CD4-positive, alpha-beta T cell treated with Interleukin-1 beta for 1 hour (primary cell): Measurements from ENCODE around the gene PDZRN4.

Experiments used
- DNase-seq, 2 donors: peaks; one replicate each; pipeline ENCODE4 v3.0.0-alpha.2; 2020 to 2022

PDZRN4 gene

DNA sequence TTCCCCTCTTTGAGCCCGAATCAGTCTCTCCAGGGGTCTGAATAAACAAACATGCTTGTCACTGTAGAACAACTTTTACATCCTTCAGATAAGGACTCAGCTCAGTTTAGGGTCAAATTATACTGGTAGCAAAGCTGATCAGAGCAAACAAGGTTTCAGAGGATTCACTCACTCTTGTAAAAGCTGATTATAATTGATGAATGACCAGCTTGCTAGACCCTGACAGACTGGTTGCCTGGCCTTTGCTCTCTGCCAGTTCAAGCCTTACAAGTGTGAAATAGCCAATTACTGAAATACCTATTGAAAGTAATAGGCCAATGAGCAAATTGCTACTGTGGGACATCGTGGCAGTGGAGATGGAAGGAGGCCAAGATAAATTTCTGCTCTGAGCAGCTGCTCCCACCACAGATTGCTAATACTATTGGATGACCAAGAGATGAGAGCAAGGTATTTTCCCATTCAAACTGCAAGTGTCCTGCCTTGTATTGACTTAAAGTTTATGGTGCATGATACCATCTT is 177.6 kb downstream of the PDZRN4 start:
- DNase-seq: no peak

DNA sequence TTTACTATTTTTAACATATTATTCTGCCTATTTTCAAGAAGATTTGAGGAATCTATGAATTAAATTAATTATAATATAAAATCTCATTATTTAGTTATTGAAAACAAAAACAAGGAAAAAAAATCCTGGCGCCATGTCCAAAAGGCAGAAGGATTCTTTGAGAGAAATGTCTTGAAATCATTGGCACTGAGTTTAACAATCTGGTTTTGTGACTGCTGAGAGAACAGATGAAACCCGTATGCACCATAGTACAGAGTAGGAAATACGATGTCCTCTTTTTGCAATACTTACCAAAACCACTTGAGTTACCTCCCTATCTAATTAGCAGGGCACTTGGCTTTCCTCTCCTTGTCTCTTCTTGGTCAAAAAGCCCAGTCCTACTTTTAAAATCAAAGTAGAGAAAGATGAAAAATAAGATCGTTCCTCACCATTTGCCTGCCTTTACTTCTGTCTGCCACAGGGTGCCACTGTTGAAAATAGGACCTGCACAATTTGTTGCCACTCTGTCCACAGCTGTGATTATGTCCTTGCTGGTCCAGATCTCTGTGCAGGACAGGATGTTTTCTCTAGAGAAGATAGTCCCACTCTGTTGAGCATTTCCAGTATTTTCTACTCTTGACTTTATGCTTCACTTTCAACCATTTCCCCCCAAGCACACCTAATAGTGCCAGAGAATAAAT is 179.7 kb downstream of the PDZRN4 start:
- no peak for DNase-seq

DNA sequence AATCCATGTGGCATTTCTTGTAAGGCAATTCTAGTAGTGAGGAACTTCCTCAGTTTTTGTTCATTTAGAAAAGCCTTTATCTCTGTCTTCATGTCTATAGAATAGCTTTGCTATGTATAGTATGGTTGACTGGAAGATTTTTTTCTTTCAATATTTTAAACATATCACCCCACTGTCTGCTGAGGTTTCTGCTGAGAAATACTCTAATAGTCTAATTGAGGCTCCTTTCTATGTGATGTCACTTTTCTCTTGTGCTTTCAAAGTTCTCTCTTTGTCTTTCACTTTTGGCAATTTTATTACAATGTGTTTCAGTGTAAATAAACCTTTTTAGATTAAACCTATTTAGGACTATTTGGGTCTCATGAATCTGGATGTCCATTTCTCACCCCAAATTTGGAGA is 192.8 kb downstream of the PDZRN4 start:
- no peak for DNase-seq

DNA sequence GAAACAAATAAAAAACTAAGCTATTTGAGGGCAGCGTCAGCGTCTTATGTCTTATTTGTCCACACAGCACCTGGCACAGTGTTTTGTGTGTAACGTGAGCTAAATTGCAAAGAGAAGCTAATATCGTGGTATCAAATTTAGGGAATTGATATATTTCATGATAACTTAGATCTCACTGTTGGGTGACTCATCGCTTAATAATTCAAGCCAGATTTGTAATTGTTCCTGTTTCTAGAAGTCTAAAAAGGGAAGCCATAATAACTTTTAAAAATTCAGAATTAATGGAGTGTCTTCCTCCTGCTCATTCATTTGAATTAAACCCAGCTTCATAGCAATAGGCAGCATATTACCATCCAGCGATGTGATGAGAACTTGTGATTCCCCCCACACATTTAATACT is 214.7 kb downstream of the PDZRN4 start:
- DNase-seq: no peak

DNA sequence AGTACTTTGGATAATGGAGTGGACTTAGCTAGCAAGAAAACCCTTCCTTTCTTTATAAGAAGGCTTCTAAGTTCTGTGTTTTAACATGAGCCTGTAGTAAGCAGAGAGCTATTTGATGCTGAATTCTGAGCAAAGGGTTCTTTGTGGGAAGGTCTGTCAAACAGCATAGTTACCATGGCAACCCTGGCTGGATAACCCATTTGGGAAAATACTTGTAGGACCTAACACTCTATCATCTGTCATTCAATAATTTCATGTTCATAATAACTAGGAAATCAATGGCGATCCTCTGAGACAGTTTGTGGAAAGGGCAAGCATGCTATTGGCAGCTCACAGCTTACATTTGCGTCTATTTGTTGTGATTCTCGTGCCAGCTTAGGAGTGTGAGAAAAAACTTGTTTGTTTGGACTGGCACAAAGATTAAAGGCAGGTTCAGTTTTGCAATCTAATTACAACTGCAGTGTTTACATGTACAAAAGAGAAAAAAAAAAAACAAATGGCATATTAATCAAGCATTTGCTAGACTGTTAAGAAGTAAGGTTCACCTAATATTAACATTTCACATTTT is 219.2 kb downstream of the PDZRN4 start:
- no peak for DNase-seq

DNA sequence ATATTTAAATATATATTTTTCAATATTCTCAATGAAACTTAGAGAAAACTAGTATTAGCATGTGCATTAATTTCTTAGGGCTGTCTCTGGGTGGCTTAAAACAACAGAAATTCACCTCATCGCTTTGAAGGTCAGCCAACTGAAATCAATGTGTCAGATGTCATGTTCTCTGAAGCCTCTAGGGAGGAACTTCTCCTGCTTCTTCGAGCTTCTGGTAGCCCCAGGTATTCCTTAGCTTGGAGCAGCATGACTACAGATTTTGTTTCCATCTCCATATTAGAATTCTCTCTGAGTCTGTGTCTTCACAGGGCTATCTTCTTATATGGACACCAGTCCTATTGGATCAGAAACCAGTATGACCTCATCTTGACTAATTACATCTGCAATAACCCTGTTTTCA is 221.5 kb downstream of the PDZRN4 start:
- DNase-seq: no peak

DNA sequence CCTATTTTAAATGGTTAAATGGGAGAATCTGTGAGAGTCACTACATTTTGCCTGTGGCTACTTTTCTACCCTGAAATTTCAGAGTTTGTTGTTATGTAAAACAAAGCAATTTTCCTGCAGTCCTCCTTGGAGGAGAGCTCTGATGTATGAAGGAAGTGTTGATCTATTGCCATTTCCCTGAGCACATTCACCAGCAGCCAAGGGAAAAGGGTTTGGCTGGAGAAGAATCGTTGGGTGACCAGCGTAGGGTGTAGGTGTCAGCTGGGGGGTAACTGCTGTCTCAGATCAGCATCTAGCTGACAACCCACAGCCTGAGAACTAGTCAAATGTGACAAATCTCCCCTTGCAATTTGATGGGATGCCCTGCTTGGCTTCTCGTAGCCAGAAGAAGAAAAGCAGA is 230.5 kb downstream of the PDZRN4 start:
- no peak for DNase-seq

DNA sequence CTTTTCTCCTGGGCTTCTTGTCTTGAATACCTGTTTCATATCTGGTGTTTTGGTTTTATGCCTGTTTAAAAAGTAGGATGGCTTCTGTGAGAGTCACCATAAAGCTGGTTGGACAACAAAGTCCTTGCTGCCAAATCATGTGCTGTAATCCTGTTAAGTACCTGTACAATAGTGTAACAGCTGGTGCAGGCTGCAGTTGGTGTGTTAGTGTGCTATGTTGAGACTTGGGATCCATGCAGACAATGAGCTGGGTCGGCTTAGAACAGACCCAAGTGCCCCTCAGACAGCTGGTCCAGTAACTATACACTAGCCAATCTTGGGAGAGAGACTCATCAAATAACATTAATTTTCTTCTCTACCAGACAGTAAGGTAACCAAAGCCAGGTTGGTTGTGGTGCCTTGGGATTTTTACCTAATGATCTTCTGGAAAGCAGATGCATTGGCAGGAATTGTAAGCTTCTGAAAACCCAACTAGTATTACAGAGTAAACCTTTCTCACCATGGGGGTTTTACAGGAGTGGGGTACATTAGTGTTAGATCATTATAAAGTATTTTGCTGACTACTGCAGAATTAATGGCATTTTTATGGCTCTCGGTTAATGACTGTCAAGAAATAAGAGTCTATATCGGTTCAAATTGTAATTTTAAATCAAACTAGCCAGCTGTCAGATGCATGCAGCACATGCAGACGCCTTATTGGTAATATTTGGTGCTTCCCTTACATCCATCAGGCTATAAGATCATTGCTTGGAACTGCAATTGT is 231.2 kb downstream of the PDZRN4 start:
- DNase-seq: no peak

DNA sequence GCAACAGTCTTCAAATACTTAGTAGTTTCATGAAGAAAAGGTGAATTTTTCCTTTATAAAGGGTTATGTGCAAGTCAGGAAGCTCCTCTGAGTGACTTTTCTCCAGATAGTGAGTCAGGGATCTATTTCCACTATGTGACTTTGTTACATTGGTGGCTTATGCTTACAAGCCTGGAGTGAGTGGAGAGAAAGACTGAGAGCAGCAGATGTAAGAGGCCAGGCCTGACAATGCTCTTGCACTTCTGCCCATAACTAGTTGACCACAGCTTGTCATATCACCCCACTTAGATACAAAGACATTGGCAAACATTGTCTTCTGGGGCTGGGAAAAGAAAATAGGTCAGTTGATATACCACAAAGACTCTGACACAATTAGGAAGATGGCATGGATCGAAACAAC is 236.5 kb downstream of the PDZRN4 start:
- no peak for DNase-seq

DNA sequence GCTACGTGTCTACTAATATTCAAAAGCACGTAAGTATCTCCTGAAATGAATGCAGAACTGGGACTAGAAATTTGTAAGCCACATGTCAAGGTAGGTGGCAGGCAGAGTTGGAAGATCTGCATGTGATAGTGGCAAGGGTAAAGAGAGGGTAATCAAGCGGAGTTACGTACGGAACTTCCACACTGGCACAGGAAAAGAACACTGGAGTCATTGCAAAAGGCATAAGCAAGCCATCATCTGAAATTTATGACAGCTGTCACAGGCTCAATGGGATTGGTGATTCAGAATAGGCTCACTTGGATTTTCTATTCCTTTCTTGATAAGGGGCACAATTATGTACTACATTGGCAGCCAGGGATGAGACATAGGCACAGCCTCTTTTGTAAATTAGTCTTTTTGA is 245.3 kb downstream of the PDZRN4 start:
- DNase-seq: no peak

DNA sequence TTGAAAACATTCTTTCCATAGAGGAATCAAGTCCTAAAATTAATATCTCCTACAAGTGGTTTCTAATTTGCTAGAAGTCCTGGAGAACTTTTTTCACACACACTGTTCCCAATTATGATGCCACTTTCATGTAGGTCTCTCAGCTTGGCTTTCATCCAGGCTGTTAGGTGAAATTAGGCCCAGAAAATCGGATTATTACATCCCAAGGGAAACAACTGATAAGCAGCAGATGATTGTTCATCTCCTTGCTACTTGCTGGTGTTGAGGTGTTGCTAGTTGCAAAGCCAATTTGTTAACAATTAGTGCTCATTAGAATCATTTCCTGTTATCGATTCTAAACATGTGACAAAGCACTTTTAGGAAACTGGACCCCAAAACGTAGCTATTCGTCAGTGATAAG is 248.0 kb downstream of the PDZRN4 start:
- no peak for DNase-seq

DNA sequence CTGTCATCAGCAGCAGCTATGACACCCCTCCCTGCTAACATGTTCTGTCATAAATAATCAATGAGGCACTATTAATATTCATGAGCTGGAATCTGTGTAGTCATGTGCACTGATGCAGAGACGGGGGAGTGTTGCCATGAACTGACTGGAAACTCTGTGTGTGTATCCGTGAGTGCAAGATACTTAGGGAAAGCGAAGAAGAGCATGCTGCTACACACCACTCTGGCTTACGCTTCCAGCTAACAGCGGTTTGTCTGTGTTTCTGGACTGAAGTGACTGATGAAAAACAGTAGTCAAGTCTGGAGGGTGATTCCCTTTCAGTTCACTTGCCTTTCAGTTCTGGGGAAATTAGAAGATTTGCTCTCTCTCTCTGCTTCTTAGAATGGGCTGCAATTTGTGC is 249.4 kb downstream of the PDZRN4 start:
- DNase-seq: no peak

DNA sequence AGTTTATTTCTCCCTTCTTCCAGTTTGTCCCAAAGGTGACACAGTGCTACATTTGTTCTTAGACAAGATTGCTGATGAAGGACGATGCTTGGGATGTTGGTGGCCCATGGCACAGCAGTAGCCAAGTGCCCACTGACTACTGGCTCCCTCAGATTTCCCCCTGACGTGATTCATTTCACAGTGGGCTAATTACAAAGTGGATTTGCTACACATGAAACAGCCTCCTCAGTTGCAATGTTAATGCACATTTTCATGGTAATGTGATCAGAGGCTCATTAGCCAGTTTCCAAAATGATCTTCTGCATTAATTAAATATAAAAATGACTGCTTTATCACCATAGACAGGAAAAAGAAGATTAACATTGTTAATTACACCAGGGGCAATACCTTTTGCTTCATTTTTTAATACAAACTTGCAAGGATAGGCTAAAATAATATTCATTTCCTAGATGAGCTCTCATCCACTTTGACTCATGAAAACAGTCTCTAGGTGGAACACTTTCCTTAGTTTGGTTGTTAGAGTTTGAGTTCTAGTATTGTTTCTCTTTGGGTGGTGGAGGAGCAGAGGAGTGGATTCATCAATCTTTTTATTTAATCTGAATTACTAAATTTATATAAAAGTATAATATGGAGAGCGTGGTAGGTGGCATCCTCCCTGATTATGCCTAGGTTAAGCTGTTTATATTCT is 250.9 kb downstream of the PDZRN4 start:
- no peak for DNase-seq

DNA sequence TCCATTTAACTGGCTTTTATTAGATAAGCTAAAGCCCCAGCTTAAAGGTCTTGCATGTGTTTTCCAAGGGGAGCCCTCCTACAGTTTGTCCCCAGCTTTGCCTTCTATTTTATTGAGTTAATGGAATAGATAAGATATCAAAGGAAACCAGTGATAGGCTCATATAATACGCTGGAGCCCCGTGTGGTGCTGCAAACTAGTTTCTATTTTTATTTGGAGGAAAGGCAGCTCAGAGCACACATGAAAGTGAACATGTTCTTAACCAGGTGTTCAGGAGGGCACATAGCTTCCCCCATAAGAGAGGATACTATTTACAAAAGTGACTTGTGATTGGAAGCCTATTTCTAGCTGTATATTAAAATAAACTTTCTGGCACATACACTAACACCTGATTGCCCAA is 251.7 kb downstream of the PDZRN4 start:
- no peak for DNase-seq

DNA sequence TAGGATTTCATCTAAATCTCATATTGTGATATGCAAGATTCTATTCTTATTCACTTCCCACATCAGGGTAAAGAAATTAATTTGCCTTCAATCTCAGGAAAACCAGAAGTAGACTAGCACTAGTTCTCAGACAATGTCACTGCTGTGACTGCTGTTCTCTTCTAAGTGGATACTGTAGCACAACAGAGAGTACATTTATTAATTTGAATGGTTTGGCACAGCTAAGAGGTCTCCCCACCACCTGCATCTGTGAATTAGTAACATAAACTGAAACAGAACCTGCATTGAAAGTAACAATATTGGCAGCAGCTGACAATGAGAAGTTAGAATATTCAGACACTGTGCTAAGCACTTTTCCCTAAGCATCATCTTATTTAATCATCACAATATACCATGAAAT is 253.1 kb downstream of the PDZRN4 start:
- no peak for DNase-seq

DNA sequence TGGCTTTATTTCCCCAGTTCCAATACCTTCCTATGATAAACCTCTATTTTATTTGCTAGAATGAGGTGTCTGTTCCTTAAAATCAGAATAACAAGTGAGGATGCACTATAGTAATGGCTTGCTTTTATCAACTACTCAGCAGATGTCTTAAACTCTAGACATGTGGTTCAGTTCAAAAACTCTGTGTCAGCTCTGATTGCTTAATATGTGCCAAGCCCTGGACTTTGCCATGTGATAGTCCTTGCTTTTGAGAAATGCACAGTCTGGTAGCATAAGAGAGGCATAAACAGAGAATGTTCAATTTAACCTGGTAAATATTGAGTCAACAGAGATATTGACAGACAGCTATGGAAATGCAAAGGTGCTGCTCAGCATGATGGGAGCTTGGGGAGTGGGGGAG is 254.8 kb downstream of the PDZRN4 start:
- no peak for DNase-seq

DNA sequence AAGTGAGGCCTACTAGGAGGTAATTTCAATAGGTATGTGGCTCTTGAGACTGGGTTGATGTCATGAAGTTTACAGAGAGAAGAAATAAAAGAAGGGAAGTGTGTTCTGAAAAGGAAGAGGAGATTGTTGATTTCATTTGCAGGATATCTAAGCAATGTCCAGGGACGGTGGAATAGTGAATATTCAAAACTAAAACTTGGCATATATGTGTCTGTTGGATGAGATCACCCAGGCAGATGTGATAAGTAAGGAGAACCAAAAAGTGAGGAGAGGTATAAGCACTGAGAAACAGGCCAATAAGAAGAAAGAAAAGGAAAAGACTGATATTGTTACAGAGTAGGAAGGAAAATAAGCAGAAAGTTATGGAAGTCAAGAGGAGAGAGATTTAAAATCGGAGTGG is 255.6 kb downstream of the PDZRN4 start:
- DNase-seq: no peak

DNA sequence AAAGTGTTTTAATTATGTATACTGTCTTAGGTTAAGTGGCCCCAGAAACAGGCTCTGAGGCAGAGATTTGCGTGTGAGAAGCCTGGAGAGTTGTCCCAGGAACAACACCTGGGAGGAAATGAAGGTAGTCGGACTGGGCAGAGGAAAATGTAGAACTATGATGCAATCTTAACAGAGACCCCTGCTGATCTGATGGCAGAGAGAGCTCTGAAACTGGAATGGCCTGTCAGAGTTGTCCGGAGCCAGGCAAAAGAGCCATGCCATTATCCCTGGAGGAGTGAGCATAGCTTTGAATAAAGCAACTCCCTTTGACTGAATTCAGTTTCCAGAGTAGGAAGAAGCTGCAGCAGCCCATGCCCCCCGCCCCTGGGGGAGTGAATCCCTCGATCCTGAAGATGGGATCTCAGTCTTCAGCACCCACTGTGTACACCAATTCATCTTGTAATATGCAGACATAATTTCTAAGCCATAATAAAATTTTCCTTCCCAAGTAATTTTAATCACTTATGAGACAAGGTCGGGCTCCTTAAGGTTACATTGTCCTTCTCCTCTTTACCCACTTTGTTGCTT is 264.8 kb downstream of the PDZRN4 start:
- DNase-seq: no peak

DNA sequence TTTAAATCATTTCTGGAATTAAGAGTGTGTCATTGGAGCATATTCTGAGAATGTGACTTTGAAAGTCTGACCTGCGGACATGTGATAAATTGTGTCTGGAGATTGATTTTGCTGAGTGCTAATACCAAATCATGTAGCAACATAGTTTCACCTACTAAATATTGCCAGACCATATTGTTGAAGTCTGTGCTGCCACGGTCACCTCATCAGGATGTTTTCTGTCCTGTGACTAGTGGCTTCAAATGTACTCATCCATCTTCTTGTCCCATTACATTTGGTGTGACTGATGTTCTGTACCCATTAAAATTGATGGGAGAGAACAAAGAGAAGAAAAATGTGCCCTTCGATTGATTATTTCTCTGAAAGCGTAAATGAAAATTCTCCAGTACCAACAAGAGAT is 265.3 kb downstream of the PDZRN4 start:
- no peak for DNase-seq

DNA sequence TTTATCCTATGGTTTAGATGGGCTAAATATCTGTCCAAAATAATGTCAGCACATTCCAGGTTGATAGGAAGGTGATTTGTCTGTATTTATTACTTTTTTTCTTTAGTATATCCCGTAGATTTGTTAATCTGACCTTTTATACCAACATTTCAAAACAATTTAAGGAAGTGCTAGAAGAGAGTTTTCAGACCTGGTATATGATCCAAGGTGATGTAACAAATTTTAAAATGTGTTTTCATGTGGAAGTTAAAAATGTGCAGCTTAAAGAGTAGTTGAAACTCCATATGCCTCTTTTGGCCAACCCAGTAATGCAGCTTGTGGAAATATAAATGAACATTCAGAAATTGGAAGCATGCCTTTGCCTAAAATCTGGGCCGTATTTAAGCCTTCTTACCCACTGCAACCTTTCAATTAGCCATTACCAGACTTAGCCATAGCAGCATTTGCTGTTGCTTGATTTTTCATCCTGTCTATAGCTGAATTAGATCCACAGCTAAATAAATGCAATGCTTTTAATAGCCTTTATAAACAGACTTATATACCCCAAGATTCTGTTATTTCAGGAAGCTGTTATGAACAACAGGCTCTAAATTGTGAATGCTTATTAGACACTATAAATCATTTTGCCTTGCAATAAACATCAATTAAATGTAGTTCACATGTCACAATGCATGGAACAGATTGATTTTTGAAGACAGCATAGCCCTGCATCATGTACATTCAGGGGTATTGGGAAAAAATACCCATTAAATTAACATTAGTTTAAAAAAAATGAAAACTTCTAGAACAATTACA is 271.2 kb downstream of the PDZRN4 start:
- DNase-seq: no peak

DNA sequence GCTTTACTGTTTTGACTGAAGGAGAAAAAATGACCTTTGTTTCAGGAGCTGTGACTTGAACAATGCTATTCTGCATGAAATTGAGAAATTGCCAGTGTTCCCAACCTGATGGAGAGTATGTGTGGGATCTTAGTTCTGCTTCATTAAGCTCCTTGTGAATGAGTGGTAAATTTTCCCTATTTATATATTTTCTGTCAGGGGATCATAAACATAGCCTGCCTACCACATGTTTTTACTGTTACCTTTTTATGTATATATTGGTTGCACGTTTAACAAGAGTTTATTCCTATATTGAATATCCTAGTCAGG is 271.7 kb downstream of the PDZRN4 start:
- no peak for DNase-seq

DNA sequence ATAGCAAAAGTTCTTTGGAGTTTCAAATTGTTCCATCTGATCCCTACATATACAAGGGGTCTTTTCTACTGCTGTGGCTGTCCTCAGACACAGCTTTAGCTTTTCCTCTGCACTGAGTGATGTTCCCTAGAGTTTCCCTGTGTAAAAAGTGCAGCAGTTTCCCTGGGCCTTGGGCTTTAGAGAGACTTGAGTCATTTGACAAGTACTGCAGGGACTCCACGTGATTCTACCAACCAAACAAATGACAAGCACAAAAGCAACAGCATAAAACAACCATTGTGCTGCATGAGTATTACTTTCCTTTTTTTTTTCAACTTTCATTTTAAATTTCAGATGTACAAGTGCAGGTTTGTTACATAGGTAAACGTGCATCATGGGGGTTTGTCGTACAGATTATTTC is 272.8 kb downstream of the PDZRN4 start:
- DNase-seq: no peak

DNA sequence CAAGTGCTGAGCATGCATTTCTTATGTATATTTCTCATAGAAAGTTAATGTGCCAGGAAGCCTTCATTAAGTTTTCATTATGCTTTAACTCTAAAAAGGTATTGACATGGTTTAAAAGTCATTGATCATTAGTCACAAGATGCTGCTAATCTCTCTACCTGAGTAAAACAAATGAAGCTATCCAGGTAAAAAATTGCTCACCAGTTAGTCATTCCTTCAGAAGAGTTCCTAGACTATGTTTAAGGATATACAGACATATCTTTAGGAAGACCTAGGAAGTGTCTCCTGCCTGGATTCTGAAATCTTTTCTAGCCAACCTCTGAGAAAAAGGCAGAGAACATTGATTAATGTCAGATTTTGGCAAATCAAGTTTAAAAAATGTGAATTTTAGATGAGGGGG is 274.2 kb downstream of the PDZRN4 start:
- no peak for DNase-seq
